ENCODE measurements around the gene NTNG2.

GRCh38 chr9:132116583-132116982 is 45.3 kb upstream of the NTNG2 start:
- TF ChIP-seq, protein P1, sequence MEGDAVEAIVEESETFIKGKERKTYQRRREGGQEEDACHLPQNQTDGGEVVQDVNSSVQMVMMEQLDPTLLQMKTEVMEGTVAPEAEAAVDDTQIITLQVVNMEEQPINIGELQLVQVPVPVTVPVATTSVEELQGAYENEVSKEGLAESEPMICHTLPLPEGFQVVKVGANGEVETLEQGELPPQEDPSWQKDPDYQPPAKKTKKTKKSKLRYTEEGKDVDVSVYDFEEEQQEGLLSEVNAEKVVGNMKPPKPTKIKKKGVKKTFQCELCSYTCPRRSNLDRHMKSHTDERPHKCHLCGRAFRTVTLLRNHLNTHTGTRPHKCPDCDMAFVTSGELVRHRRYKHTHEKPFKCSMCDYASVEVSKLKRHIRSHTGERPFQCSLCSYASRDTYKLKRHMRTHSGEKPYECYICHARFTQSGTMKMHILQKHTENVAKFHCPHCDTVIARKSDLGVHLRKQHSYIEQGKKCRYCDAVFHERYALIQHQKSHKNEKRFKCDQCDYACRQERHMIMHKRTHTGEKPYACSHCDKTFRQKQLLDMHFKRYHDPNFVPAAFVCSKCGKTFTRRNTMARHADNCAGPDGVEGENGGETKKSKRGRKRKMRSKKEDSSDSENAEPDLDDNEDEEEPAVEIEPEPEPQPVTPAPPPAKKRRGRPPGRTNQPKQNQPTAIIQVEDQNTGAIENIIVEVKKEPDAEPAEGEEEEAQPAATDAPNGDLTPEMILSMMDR (IDR thresholded peaks at IDR 0.05), result no peak
- no peak for TF ChIP-seq POLR2A (IDR thresholded peaks at IDR 0.05)
- no peak for TF ChIP-seq POLR2AphosphoS5 (IDR thresholded peaks at IDR 0.05; ENCODE audit: insufficient read depth in 1 of 2, low read depth in 1 of 2)

Measured in vagina (tissue), 2 donors.